H4 (cell line): ENCODE data around the gene HAGHL. TPM values are rescaled to one million over a fixed set of nuclear protein-coding genes. Genes with fewer than 3 reads are reported as not detected.

Experiments used
- DNase-seq: peaks from one replicate; pipeline ENCODE4 v3.0.0-alpha.2; 2015; ENCODE audit warnings: low spot score
- total RNA-seq: library from RNA; depleted of rRNA; stranded (reverse); fragments of >200 nt; shearing (Covaris generic); gene quantifications from 2 replicates; pipeline ENCODE4 v1.2.3, GENCODE V29; 2014; rRNA removed

Gene HAGHL
- 4.1 and 14.5 TPM in 2 replicates for total RNA-seq

GRCh38 chr16:726438-727290, at the start of gene HAGHL, which contains the start of gene CCDC78:
TSS of gene HAGHL (plus strand) at chr16:727106. CDS start at chr16:727510, 404 bp downstream.
TSS of gene CCDC78 (minus strand) at chr16:726443. CDS start at chr16:726367, 76 bp downstream.
- peak; percentile 45 for DNase-seq

- no peak for DNase-seq
These were observed 49.4 kb upstream of the HAGHL start for GRCh38 chr16:677316-678190.

GRCh38 chr16:678209-678857, 48.6 kb upstream of the HAGHL start:
- DNase-seq = no peak

- DNase-seq = peak; percentile 21
These were observed 47.8 kb upstream of the HAGHL start for GRCh38 chr16:678858-679813.

GRCh38 chr16:679814-680624, 46.9 kb upstream of the HAGHL start, which contains the start of gene STUB1:
TSS of gene STUB1 (plus strand) at chr16:680410. CDS start at chr16:680526, 116 bp downstream.
- DNase-seq = peak; percentile 55

- no peak for DNase-seq
These were observed 46.3 kb upstream of the HAGHL start for GRCh38 chr16:680625-680945.

- no peak for DNase-seq
These were observed 45.8 kb upstream of the HAGHL start for GRCh38 chr16:680967-681745.

- no peak for DNase-seq
These were observed 45.0 kb upstream of the HAGHL start for GRCh38 chr16:681746-682427.

- no peak for DNase-seq
These were observed 44.2 kb upstream of the HAGHL start for GRCh38 chr16:682493-683395.

GRCh38 chr16:683396-684070, 43.4 kb upstream of the HAGHL start:
- no peak for DNase-seq

GRCh38 chr16:684071-684794, 42.7 kb upstream of the HAGHL start, which contains the start of gene JMJD8:
TSS of gene JMJD8 (minus strand) at chr16:684334. CDS start at chr16:684319, 15 bp downstream.
- DNase-seq = peak; percentile 66

GRCh38 chr16:684961-685696, 41.8 kb upstream of the HAGHL start:
- DNase-seq = no peak

- DNase-seq = peak; percentile 55
These were observed 40.9 kb upstream of the HAGHL start for GRCh38 chr16:685967-686366.

- DNase-seq = no peak
These were observed 40.2 kb upstream of the HAGHL start for GRCh38 chr16:686459-687260.

GRCh38 chr16:687499-687898, 39.4 kb upstream of the HAGHL start:
- no peak for DNase-seq
